CD4-positive, alpha-beta T cell (primary cell): ENCODE data around the gene CT45A1. TPM values are rescaled to one million over a fixed set of nuclear protein-coding genes. Genes with fewer than 3 reads are reported as not detected.
"Not testable (repeated sequence)": the region's sequence is repeated elsewhere in the genome, so short reads cannot be mapped to it uniquely, and the experiment has no call there.

ENCODE experiments used
- ATAC-seq: fragments of 200-7000 bp; cut with Tn5 transposase; one replicate; pipeline ENCODE4 v1.10.0; 2022; ENCODE audit warnings: mild to moderate bottlenecking; ENCODE audit not compliant: poor library complexity
- CTCF ChIA-PET: fragments of 350-600 bp; sonication (Branson Sonifier 250); formaldehyde crosslinking; loops from one replicate; lab custom pipeline; 2021; ENCODE audit warnings: antibody characterized with exemption, inconsistent platforms; lab: Charles Lee
- POLR2A ChIA-PET: fragments of 350-600 bp; sonication (Branson Sonifier 250); formaldehyde crosslinking; loops from one replicate; lab custom pipeline; 2021; ENCODE audit warnings: antibody characterized with exemption, inconsistent platforms; lab: Charles Lee
- DNase-seq, 14 experiments: peaks; one replicate each; pipeline ENCODE4 v3.0.0-alpha.2; 2013 to 2020; ENCODE audit warnings: mixed read lengths in 2 of 14
- H3K27ac ChIP-seq, 2 donors: one replicate each; pipeline versions ENCODE4 v1.5.1 to v1.7.0; 2013; ENCODE audit warnings: low read length in 2 of 2, low read depth in 1 of 2, mild to moderate bottlenecking in 1 of 2
- H3K27me3 ChIP-seq, 2 experiments: 1 replicate in 1 of 2; 2 replicates in 1 of 2; pipeline versions ENCODE4 v1.6.1 to v1.7.0; 2013; ENCODE audit warnings: low read length in 2 of 2, control low read depth in 1 of 2, mild to moderate bottlenecking in 1 of 2, moderate library complexity in 1 of 2; ENCODE audit not compliant: insufficient read depth in 2 of 2, control insufficient read depth in 1 of 2
- H3K36me3 ChIP-seq: one replicate; pipeline ENCODE4 v1.6.1; 2013; ENCODE audit warnings: low read length, control low read depth; ENCODE audit not compliant: insufficient read depth
- H3K4me1 ChIP-seq: one replicate; pipeline ENCODE4 v1.6.1; 2013; ENCODE audit warnings: low read length, control low read depth; ENCODE audit not compliant: insufficient read depth
- H3K4me3 ChIP-seq: one replicate; pipeline ENCODE4 v1.5.1; 2013; ENCODE audit warnings: mild to moderate bottlenecking, low read length, moderate library complexity
- H3K9me3 ChIP-seq, 2 experiments: 1 replicate in 1 of 2; 2 replicates in 1 of 2; pipeline versions ENCODE4 v1.6.1 to v1.7.0; 2013; ENCODE audit warnings: low read length in 2 of 2, mild to moderate bottlenecking in 2 of 2, control low read depth in 1 of 2, moderate library complexity in 1 of 2; ENCODE audit not compliant: control insufficient read depth in 1 of 2, insufficient read depth in 1 of 2
- H3K27ac Mint-ChIP-seq: one replicate; pipeline ENCODE4 v1.8.0; 2020; ENCODE audit warnings: mixed read lengths
- H3K27me3 Mint-ChIP-seq: one replicate; pipeline ENCODE4 v1.8.0; 2021; ENCODE audit warnings: mixed read lengths
- H3K36me3 Mint-ChIP-seq: one replicate; pipeline ENCODE4 v1.8.0; 2021; ENCODE audit warnings: low read depth, mixed read lengths
- H3K4me1 Mint-ChIP-seq: one replicate; pipeline ENCODE4 v1.8.0; 2021; ENCODE audit warnings: low read depth, mixed read lengths
- H3K4me3 Mint-ChIP-seq: one replicate; pipeline ENCODE4 v1.8.0; 2020; ENCODE audit warnings: mild to moderate bottlenecking, mixed read lengths
- H3K9me3 Mint-ChIP-seq: one replicate; pipeline ENCODE4 v1.8.0; 2020; ENCODE audit warnings: mixed read lengths
- CTCF ChIP-seq: fragments of 200-600 bp; IDR thresholded peaks from one replicate; pipeline ENCODE4 v1.8.0; 2022; ENCODE audit warnings: antibody characterized with exemption, mild to moderate bottlenecking
- intact Hi-C, 2 experiments: fragments of 100-400 bp; cut with DNase I in 1 of 2; cut with micrococcal nuclease in 1 of 2; formaldehyde crosslinking; loops; one replicate each; pipeline versions ENCODE4 v1.15.1 to v1.9.0; 2023 to 2025; cut with DNase I, micrococcal nuclease
- total RNA-seq, 174 experiments: library from RNA in 2 of 174; stranded (reverse) in 2 of 174; gene quantifications; one replicate each; pipeline ENCODE4 v1.2.3 and lab custom pipeline; 2021 to 2026

CT45A1 gene
- total RNA-seq, 2 experiments from 2014 or later, result not detected

- DNase-seq (no peak), ATAC-seq (no peak)
- intact Hi-C loops, result no loop called here
- ChIA-PET CTCF (no interaction called here), POLR2A (no interaction called here)
- Mint-ChIP-seq H3K36me3 (no peaks in the 10 kb centered on the region), H3K27ac (no peak overlapping the region), H3K27me3 (no peaks in the 10 kb centered on the region), H3K9me3 (no peaks in the 10 kb centered on the region), H3K4me1 (no peaks in the 10 kb centered on the region), H3K4me3 (no peak overlapping the region)
- H3K4me3 ChIP-seq, result no peak overlapping the region
- H3K36me3 ChIP-seq, result no peaks in the 10 kb centered on the region
- no peaks in the 10 kb centered on the region for H3K4me1 ChIP-seq
- no peaks in the 10 kb centered on the region for H3K27me3 ChIP-seq
- no peak for TF ChIP-seq CTCF
- no peak overlapping the region for H3K27ac ChIP-seq
- no peaks in the 10 kb centered on the region for H3K9me3 ChIP-seq
Measured at GRCh38 chrX:135741192-135741715, 27.8 kb downstream of the CT45A1 start.

DNA sequence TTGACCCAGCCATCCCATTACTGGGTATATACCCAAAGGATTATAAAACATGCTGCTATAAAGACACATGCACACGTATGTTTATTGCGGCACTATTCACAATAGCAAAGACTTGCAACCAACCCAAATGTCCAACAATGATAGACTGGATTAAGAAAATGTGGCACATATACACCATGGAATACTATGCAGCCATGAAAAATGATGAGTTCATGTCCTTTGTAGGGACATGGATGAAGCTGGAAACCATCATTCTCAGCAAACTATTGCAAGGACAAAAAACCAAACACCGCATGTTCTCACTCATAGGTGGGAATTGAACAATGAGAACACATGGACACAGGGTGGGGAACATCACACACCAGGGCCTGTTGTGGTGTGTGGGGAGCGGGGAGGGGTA, 31.3 kb downstream of the CT45A1 start:
- H3K27ac Mint-ChIP-seq, H3K36me3 Mint-ChIP-seq, ATAC-seq, H3K9me3 ChIP-seq, H3K9me3 Mint-ChIP-seq, DNase-seq, H3K27me3 Mint-ChIP-seq, H3K36me3 ChIP-seq, H3K4me3 Mint-ChIP-seq, H3K27ac ChIP-seq, intact Hi-C loops, H3K4me1 Mint-ChIP-seq, CTCF ChIA-PET, POLR2A ChIA-PET, H3K4me1 ChIP-seq, H3K27me3 ChIP-seq, H3K4me3 ChIP-seq: not testable (repeated sequence)

- ATAC-seq, H3K27me3 Mint-ChIP-seq, H3K4me3 Mint-ChIP-seq, H3K36me3 Mint-ChIP-seq, POLR2A ChIA-PET, H3K27ac Mint-ChIP-seq, H3K4me3 ChIP-seq, H3K36me3 ChIP-seq, H3K9me3 ChIP-seq, H3K4me1 Mint-ChIP-seq, DNase-seq, intact Hi-C loops, CTCF ChIA-PET, H3K27ac ChIP-seq, H3K9me3 Mint-ChIP-seq, H3K4me1 ChIP-seq, H3K27me3 ChIP-seq: not testable (repeated sequence)
Measured at GRCh38 chrX:135768091-135768490, 54.7 kb downstream of the CT45A1 start, which contains the start of gene CT45A3. Gene CT45A3 (minus strand): TSS chrX:135768191. CDS start chrX:135764444, 3,747 bp downstream.

Other genes starting within 250 kb of the CT45A1 start
- 10 to 100 TPM; 26.7 to 30.5 TPM for gene INTS6L, start 193.0 kb upstream of the CT45A1 start, total RNA-seq
- not detected for gene CT45A3, start 54.6 kb downstream of the CT45A1 start, total RNA-seq
- gene CT45A5, start 71.9 kb downstream of the CT45A1 start, total RNA-seq, result not detected
- not detected for gene CT45A6, start 89.1 kb downstream of the CT45A1 start, total RNA-seq
- gene CT45A2, start 106.4 kb downstream of the CT45A1 start, total RNA-seq, result not detected
- gene CT45A7, start 123.6 kb downstream of the CT45A1 start, total RNA-seq, result not detected
- not detected for gene CT45A8, start 140.9 kb downstream of the CT45A1 start, total RNA-seq
- not detected for gene CT45A9, start 158.2 kb downstream of the CT45A1 start, total RNA-seq
- not detected for gene CT45A10, start 179.8 kb downstream of the CT45A1 start, total RNA-seq
- gene SAGE1, start 180.1 kb downstream of the CT45A1 start, total RNA-seq, result not detected